Measurements from ENCODE around the gene TUFT1. TPM values are rescaled to one million over a fixed set of nuclear protein-coding genes. Genes with fewer than 3 reads are reported as not detected.

TUFT1 gene
- total and polyA plus RNA-seq, 2 of the 8 experiments (the other 6 are each of a cell fraction or from before 2014, with no cell fraction given), result 7.3 to 10.4 TPM

DNA sequence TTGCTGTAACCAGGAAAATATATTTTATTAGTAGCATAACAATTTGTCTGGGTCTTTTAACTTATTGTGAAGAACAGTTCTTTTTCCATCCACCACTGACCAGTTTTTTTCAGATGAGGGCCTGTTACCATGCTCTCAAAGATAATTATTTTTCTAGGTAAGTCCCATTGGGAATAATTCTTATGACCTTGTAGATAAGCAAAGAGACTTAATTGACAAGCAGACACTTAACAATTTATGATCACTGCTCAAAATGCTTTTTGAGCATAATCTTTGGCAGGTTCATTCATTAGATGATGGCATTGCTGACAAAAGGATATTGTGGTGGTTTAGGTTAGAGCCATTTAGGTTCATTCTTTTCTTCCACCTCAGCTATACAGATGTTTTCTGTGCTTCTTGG lies 78.4 kb downstream of the TUFT1 start:
- ChIA-PET POLR2A (ENCODE audit: partially characterized antibody) (interaction anchor here (0.6 kb wide), 2 partner anchors 15 to 170 kb away, joined by 3 read pairs; no protein-coding TSS in a partner anchor), CTCF (ENCODE audit: partially characterized antibody) (interaction anchor here (0.6 to 1.5 kb wide), 3 partner anchors 10 to 176 kb away, joined by 3 read pairs; no protein-coding TSS in a partner anchor)
- FAIRE-seq, result no peak

More for the DNA sequence above, 78.4 kb downstream of the TUFT1 start:
- Histone ChIP-seq H2BK120ac (replicated peaks; ENCODE audit: low read depth, low read length) (no peak overlapping the region), H3K4me1 (replicated peaks in 1 of 4; ENCODE audit: control insufficient read depth in 3 of 4, insufficient read depth in 4 of 4, low read length in 3 of 4) (peaks cover 0 to 6% (median 1%) of the 10 kb centered on the region in 4 experiments; a peak in 2 of 7 replicates), H3K9ac (replicated peaks in 1 of 4; ENCODE audit: extremely low read depth in 1 of 4, low read depth in 3 of 4, low read length in 3 of 4) (no peak overlapping the region), H3K79me2 (ENCODE audit: control insufficient read depth in 1 of 2, insufficient read depth in 2 of 2, low read length in 2 of 2) (peaks cover 0 to 95% of the 10 kb centered on the region in 2 experiments; a peak in 3 of 4 replicates), H4K91ac (replicated peaks; ENCODE audit: insufficient read length, low read length) (no peak overlapping the region), H4K5ac (ENCODE audit: insufficient read length, low read depth, low read length) (no peak overlapping the region), H3K18ac (ENCODE audit: extremely low read depth, low read length) (no peak overlapping the region), H2BK5ac (ENCODE audit: low read depth, low read length) (no peak overlapping the region), H3K56ac (replicated peaks; ENCODE audit: insufficient read length, low read depth, low read length) (no peak overlapping the region), H3K27me3 (replicated peaks in 1 of 4; ENCODE audit: control insufficient read depth in 3 of 4, extremely low read depth in 1 of 4, insufficient read depth in 3 of 4, low read length in 3 of 4) (no peaks in the 10 kb centered on the region), H3K79me1 (ENCODE audit: low read depth, low read length) (no peaks in the 10 kb centered on the region), H4K20me1 (replicated peaks in 1 of 2; ENCODE audit: control insufficient read depth in 1 of 2, insufficient read depth in 2 of 2, low read length in 2 of 2) (peaks cover 0 to 1% of the 10 kb centered on the region in 2 experiments), H3K23ac (ENCODE audit: insufficient read length) (no peak overlapping the region), H2BK12ac (ENCODE audit: low read depth, low read length) (no peak overlapping the region), H3K14ac (ENCODE audit: insufficient read length) (no peak overlapping the region), H3K4me3 (ENCODE audit: extremely low read depth in 1 of 4, insufficient read depth in 2 of 4, low read depth in 3 of 4, low read length in 4 of 4) (no peak overlapping the region), H3K27ac (ENCODE audit: low read depth, low read length) (no peak overlapping the region), H3K4ac (replicated peaks; ENCODE audit: insufficient read length, low read depth, low read length) (no peak overlapping the region), H3K4me2 (ENCODE audit: insufficient read depth in 1 of 2, low read depth in 2 of 2, low read length in 2 of 2) (no peak overlapping the region), H3K23me2 (ENCODE audit: low read depth, low read length) (peaks cover 4% of the 10 kb centered on the region), H3K36me3 (ENCODE audit: control insufficient read depth in 2 of 4, insufficient read depth in 4 of 4, low read length in 3 of 4) (peaks cover 0 to 3% (median 0%) of the 10 kb centered on the region in 4 experiments; a peak in 3 of 8 replicates), H2AK5ac (ENCODE audit: low read depth, low read length) (no peak overlapping the region), H3K9me3 (ENCODE audit: insufficient read depth in 2 of 2, low read depth in 1 of 2, low read length in 1 of 2) (no peaks in the 10 kb centered on the region), H2AFZ (ENCODE audit: low read length) (no peak overlapping the region), H2BK20ac (ENCODE audit: low read length) (no peak overlapping the region), H2BK15ac (ENCODE audit: low read length) (no peak overlapping the region), H4K8ac (ENCODE audit: extremely low read depth, insufficient read depth, low read length) (no peak overlapping the region)
- TF ChIP-seq, protein P1, sequence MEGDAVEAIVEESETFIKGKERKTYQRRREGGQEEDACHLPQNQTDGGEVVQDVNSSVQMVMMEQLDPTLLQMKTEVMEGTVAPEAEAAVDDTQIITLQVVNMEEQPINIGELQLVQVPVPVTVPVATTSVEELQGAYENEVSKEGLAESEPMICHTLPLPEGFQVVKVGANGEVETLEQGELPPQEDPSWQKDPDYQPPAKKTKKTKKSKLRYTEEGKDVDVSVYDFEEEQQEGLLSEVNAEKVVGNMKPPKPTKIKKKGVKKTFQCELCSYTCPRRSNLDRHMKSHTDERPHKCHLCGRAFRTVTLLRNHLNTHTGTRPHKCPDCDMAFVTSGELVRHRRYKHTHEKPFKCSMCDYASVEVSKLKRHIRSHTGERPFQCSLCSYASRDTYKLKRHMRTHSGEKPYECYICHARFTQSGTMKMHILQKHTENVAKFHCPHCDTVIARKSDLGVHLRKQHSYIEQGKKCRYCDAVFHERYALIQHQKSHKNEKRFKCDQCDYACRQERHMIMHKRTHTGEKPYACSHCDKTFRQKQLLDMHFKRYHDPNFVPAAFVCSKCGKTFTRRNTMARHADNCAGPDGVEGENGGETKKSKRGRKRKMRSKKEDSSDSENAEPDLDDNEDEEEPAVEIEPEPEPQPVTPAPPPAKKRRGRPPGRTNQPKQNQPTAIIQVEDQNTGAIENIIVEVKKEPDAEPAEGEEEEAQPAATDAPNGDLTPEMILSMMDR (IDR thresholded peaks at IDR 0.05; ENCODE audit: control extremely low read depth in 1 of 3, insufficient read depth in 1 of 3, low read depth in 1 of 3, low read length in 3 of 3), result no peak
- TF ChIP-seq, protein P2, sequence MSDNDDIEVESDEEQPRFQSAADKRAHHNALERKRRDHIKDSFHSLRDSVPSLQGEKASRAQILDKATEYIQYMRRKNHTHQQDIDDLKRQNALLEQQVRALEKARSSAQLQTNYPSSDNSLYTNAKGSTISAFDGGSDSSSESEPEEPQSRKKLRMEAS (IDR thresholded peaks at IDR 0.05), result no peak
- no peak for DNase-seq (ENCODE audit: low read depth in 1 of 2, low spot score in 2 of 2)
